SK-N-SH (cell line): ENCODE results near the gene ORM1. TPM values are rescaled to one million over a fixed set of nuclear protein-coding genes. Genes with fewer than 3 reads are reported as not detected.

ENCODE experiments used
- CTCF ChIA-PET: fragments of 300-600, 350-600 bp; formaldehyde crosslinking; extraction: SDS; loops from one replicate; lab custom pipeline; 2021; lab: Yijun Ruan, JAX
- POLR2A ChIA-PET: fragments of 350-600 bp; sonication (Branson Sonifier 250); formaldehyde crosslinking; extraction: SDS; loops from one replicate; lab custom pipeline; 2020; ENCODE audit warnings: antibody characterized with exemption, inconsistent platforms; lab: Yijun Ruan, JAX
- DNase-seq: peaks from one replicate; pipeline ENCODE4 v3.0.0; 2012
- H2AFZ ChIP-seq: fragments of 200-600 bp; sonication (generic); 2 replicates; pipeline ENCODE4 v1.8.1; 2016; ENCODE audit warnings: antibody characterized with exemption, mild to moderate bottlenecking, low read depth
- H3F3A ChIP-seq: fragments of 200-600 bp; sonication (generic); replicated peaks from 2 replicates; pipeline ENCODE3; 2016; ENCODE audit warnings: antibody characterized with exemption, mild to moderate bottlenecking; ENCODE audit not compliant: insufficient read depth
- H3K27ac ChIP-seq, 2 experiments: fragments of 200-500 bp in 1 of 2; fragments of 200-600 bp in 1 of 2; sonication (Bioruptor generic) in 1 of 2; sonication (generic), shearing (Covaris generic) in 1 of 2; 2 replicates each; pipeline versions ENCODE4 v1.5.1 to v1.6.1; 2014 to 2016; ENCODE audit warnings: low read depth in 2 of 2, inconsistent platforms in 1 of 2, low read length in 1 of 2, mild to moderate bottlenecking in 1 of 2, mixed read lengths in 1 of 2
- H3K27me3 ChIP-seq: fragments of 200-600 bp; sonication (generic), shearing (Covaris generic); 2 replicates; pipeline ENCODE4 v1.6.1; 2016; ENCODE audit warnings: mixed run types; ENCODE audit not compliant: insufficient read depth
- H3K36me3 ChIP-seq, 2 experiments: fragments of 200-500 bp in 1 of 2; fragments of 200-600 bp in 1 of 2; sonication (Bioruptor generic) in 1 of 2; sonication (generic) in 1 of 2; replicated peaks in 1 of 2; 2 replicates each; pipeline versions ENCODE3 to v1.5.1; 2014 to 2016; ENCODE audit warnings: low read length in 1 of 2, mild to moderate bottlenecking in 1 of 2; ENCODE audit not compliant: insufficient read depth in 2 of 2, control insufficient read depth in 1 of 2
- H3K4me1 ChIP-seq, 2 experiments: fragments of 200-500 bp in 1 of 2; fragments of 200-600 bp in 1 of 2; sonication (Bioruptor generic) in 1 of 2; sonication (generic), shearing (Covaris generic) in 1 of 2; 2 replicates each; pipeline versions ENCODE4 v1.5.1 to v1.6.1; 2014 to 2016; ENCODE audit warnings: low read depth in 1 of 2, low read length in 1 of 2, mixed run types in 1 of 2; ENCODE audit not compliant: insufficient read depth in 2 of 2, control insufficient read depth in 1 of 2
- H3K4me2 ChIP-seq: fragments of 200-600 bp; sonication (generic), shearing (Covaris generic); 2 replicates; pipeline ENCODE4 v1.6.1; 2017; ENCODE audit warnings: mixed run types
- H3K4me3 ChIP-seq, 2 experiments: fragments of 200-500 bp in 1 of 2; fragments of 200-600 bp in 1 of 2; sonication (Bioruptor generic) in 1 of 2; sonication (generic), shearing (Covaris generic) in 1 of 2; 2 replicates each; pipeline versions ENCODE4 v1.5.1 to v1.8.1; 2014 to 2016; ENCODE audit warnings: low read depth in 2 of 2, inconsistent platforms in 1 of 2, low read length in 1 of 2, mild to moderate bottlenecking in 1 of 2, mixed read lengths in 1 of 2, moderate library complexity in 1 of 2
- H3K79me2 ChIP-seq: fragments of 200-600 bp; sonication (generic); 2 replicates; pipeline ENCODE4 v1.8.1; 2017; ENCODE audit warnings: mild to moderate bottlenecking; ENCODE audit not compliant: insufficient read depth
- H3K9ac ChIP-seq: fragments of 200-600 bp; sonication (generic); 2 replicates; pipeline ENCODE4 v1.6.1; 2017; ENCODE audit warnings: mixed run types
- H3K9me2 ChIP-seq: fragments of 200-600 bp; sonication (generic); 2 replicates; pipeline ENCODE4 v1.6.1; 2017; ENCODE audit warnings: mixed run types
- H3K9me3 ChIP-seq: fragments of 200-600 bp; sonication (generic); 2 replicates; pipeline ENCODE4 v1.6.1; 2017; ENCODE audit warnings: mixed run types, mild to moderate bottlenecking, moderate library complexity
- H4K20me1 ChIP-seq: fragments of 200-600 bp; sonication (generic); 2 replicates; pipeline ENCODE4 v1.6.1; 2017; ENCODE audit warnings: mild to moderate bottlenecking, mixed run types; ENCODE audit not compliant: insufficient read depth
- CHD2 ChIP-seq: fragments of 150-350 bp; IDR thresholded peaks from 2 replicates; pipeline ENCODE4 v1.6.1; 2018; ENCODE audit warnings: low read length; ENCODE audit not compliant: partially characterized antibody
- ELF1 ChIP-seq: IDR thresholded peaks from 2 replicates; pipeline ENCODE4 v1.4.0; 2012
- FOXJ3 ChIP-seq: sonication (generic); formaldehyde crosslinking; IDR thresholded peaks from 2 replicates; pipeline ENCODE4 v1.5.1; 2020; ENCODE audit warnings: mild to moderate bottlenecking, missing genetic modification reagents
- FOXM1 ChIP-seq: IDR thresholded peaks from 2 replicates; pipeline ENCODE4 v1.4.0; 2012; ENCODE audit warnings: low read depth, mild to moderate bottlenecking
- GABPA ChIP-seq: IDR thresholded peaks from 2 replicates; pipeline ENCODE4 v1.4.0; 2012; ENCODE audit warnings: low read depth, mild to moderate bottlenecking
- GATA2 ChIP-seq: sonication (generic); formaldehyde crosslinking; IDR thresholded peaks from 2 replicates; pipeline ENCODE4 v1.5.0; 2020; ENCODE audit warnings: mild to moderate bottlenecking, missing genetic modification reagents
- JUND ChIP-seq: IDR thresholded peaks from 2 replicates; pipeline ENCODE4 v1.4.0; 2012
- MXI1 ChIP-seq: IDR thresholded peaks from 2 replicates; pipeline ENCODE4 v1.6.1; 2012; ENCODE audit warnings: mild to moderate bottlenecking, low read depth, low read length, improper control_type of control experiment
- NFIC ChIP-seq: IDR thresholded peaks from 2 replicates; pipeline ENCODE4 v1.4.0; 2012; ENCODE audit warnings: borderline replicate concordance
- NRF1 ChIP-seq: IDR thresholded peaks from 2 replicates; pipeline ENCODE4 v1.6.1; 2012; ENCODE audit warnings: low read depth, mild to moderate bottlenecking, low read length
- RAD21 ChIP-seq: IDR thresholded peaks from 2 replicates; pipeline ENCODE4 v1.6.1; 2012; ENCODE audit warnings: mild to moderate bottlenecking, low read length
- SIN3A ChIP-seq: IDR thresholded peaks from 2 replicates; pipeline ENCODE4 v1.6.1; 2012; ENCODE audit warnings: low read depth, mild to moderate bottlenecking, low read length, moderate library complexity, borderline replicate concordance
- SMC3 ChIP-seq: IDR thresholded peaks from 2 replicates; pipeline ENCODE4 v1.6.1; 2012; ENCODE audit warnings: low read depth, low read length, improper control_type of control experiment
- TCF12 ChIP-seq: IDR thresholded peaks from 2 replicates; pipeline ENCODE4 v1.4.0; 2012
- TEAD4 ChIP-seq: IDR thresholded peaks from 2 replicates; pipeline ENCODE4 v1.4.0; 2012; ENCODE audit warnings: mild to moderate bottlenecking, borderline replicate concordance; ENCODE audit not compliant: insufficient read depth
- WGBS: methylation state at CpG from one replicate; pipeline ENCODE4 v1.1.6; 2017; ENCODE audit warnings: low lambda C conversion rate; 5-methylcytosine and 5-hydroxymethylcytosine counted together
- polyA plus RNA-seq, 3 experiments: library from polyadenylated mRNA; depleted of rRNA; stranded (reverse); fragments of >200 nt; gene quantifications; 2 replicates each; pipeline ENCODE4 v1.2.3, GENCODE V29; 2012
- TF ChIP-seq, protein P1 (sequence below): IDR thresholded peaks from 2 replicates; pipeline ENCODE4 v1.4.0; 2012; ENCODE audit warnings: low read depth, borderline replicate concordance
- TF ChIP-seq, protein P2 (sequence below): IDR thresholded peaks from 2 replicates; pipeline ENCODE4 v1.4.0; 2012; ENCODE audit warnings: low read depth, borderline replicate concordance
- TF ChIP-seq, protein P3 (sequence below): fragments of 150-350 bp; IDR thresholded peaks from 2 replicates; pipeline ENCODE4 v1.6.1; 2016; ENCODE audit warnings: mild to moderate bottlenecking, low read depth, low read length
- TF ChIP-seq, protein P4 (sequence below): fragments of 150-350 bp; IDR thresholded peaks from 2 replicates; pipeline ENCODE4 v1.6.1; 2017; ENCODE audit warnings: antibody characterized with exemption, low read length, low read depth, borderline replicate concordance
- TF ChIP-seq, protein P5 (sequence below): IDR thresholded peaks from 2 replicates; pipeline ENCODE4 v1.4.0; 2012; ENCODE audit warnings: low read depth
- TF ChIP-seq, protein P6 (sequence below): fragments of 200-600 bp; sonication (generic); IDR thresholded peaks from 2 replicates; pipeline ENCODE4 v1.6.1; 2017; ENCODE audit warnings: antibody characterized with exemption, mild to moderate bottlenecking, moderate library complexity

The ORM1 gene
- polyA plus RNA-seq, 1 of the 3 experiments (the other 2 are of a cell fraction): not detected

DNA sequence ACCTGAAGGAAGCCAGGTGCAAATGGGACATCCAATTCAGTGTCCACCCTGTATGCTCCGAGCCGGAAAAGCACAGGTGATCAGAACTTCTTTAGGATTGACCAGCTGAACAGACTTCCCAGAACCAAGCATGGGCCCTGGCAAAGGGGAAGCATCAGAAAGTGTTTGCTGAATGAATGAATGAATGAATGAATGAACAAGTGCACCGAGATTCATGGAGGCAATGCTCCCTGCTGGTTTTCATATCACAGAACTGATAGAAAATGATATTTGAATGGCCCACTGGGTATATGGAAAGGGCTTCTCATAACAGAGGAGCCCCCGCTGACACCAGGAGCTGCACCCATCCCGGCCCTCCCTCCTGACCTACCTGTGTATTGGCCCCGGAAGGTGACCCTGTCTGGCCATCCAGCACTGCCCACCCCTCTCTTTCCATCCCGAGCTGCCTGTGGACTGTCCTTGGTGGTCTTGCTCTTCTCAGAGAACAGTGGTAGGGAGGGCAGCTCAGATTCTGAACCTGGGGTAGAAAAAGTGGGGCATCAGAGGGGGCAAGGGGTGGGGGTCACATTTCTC lies 22.7 kb downstream of the ORM1 start:
- WGBS: 93% methylated on average over 6 of the region's 7 CpGs
- H3K27me3 ChIP-seq: no peaks in the 10 kb centered on the region
- no peaks in the 10 kb centered on the region for H3K79me2 ChIP-seq
- no peak overlapping the region for H3K27ac ChIP-seq
- H3K9me3 ChIP-seq: no peaks in the 10 kb centered on the region
- no peak overlapping the region for H3K9ac ChIP-seq
- peaks cover 5% of the 10 kb centered on the region for H3F3A ChIP-seq
- H3K4me2 ChIP-seq: no peak overlapping the region
- no peaks in the 10 kb centered on the region for H4K20me1 ChIP-seq
- ChIA-PET POLR2A (no interaction called here), CTCF (interaction anchor here (1.1 kb wide), 1 partner anchor 263 kb away, joined by 3 read pairs; no protein-coding TSS in a partner anchor)
- H3K36me3 ChIP-seq: no peaks in the 10 kb centered on the region
- no peak overlapping the region for H3K4me3 ChIP-seq
- DNase-seq: no peak
- no peak for TF ChIP-seq GABPA
- no peak for TF ChIP-seq GATA2
- no peak for TF ChIP-seq TEAD4
- no peak for TF ChIP-seq ELF1
- TF ChIP-seq, protein P1, sequence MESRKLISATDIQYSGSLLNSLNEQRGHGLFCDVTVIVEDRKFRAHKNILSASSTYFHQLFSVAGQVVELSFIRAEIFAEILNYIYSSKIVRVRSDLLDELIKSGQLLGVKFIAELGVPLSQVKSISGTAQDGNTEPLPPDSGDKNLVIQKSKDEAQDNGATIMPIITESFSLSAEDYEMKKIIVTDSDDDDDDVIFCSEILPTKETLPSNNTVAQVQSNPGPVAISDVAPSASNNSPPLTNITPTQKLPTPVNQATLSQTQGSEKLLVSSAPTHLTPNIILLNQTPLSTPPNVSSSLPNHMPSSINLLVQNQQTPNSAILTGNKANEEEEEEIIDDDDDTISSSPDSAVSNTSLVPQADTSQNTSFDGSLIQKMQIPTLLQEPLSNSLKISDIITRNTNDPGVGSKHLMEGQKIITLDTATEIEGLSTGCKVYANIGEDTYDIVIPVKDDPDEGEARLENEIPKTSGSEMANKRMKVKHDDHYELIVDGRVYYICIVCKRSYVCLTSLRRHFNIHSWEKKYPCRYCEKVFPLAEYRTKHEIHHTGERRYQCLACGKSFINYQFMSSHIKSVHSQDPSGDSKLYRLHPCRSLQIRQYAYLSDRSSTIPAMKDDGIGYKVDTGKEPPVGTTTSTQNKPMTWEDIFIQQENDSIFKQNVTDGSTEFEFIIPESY: no peak
- TF ChIP-seq, protein P2, sequence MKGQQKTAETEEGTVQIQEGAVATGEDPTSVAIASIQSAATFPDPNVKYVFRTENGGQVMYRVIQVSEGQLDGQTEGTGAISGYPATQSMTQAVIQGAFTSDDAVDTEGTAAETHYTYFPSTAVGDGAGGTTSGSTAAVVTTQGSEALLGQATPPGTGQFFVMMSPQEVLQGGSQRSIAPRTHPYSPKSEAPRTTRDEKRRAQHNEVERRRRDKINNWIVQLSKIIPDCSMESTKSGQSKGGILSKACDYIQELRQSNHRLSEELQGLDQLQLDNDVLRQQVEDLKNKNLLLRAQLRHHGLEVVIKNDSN: no peak
- TF ChIP-seq, protein P3, sequence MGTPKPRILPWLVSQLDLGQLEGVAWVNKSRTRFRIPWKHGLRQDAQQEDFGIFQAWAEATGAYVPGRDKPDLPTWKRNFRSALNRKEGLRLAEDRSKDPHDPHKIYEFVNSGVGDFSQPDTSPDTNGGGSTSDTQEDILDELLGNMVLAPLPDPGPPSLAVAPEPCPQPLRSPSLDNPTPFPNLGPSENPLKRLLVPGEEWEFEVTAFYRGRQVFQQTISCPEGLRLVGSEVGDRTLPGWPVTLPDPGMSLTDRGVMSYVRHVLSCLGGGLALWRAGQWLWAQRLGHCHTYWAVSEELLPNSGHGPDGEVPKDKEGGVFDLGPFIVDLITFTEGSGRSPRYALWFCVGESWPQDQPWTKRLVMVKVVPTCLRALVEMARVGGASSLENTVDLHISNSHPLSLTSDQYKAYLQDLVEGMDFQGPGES: no peak
- no peak for TF ChIP-seq JUND
- no peak for TF ChIP-seq NFIC
- no peak for TF ChIP-seq NRF1
- H2AFZ ChIP-seq: no peak overlapping the region
- peaks cover 6 to 15% of the 10 kb centered on the region in 2 experiments; a peak in 3 of 4 replicates for H3K4me1 ChIP-seq
- H3K9me2 ChIP-seq: no peaks in the 10 kb centered on the region

DNA sequence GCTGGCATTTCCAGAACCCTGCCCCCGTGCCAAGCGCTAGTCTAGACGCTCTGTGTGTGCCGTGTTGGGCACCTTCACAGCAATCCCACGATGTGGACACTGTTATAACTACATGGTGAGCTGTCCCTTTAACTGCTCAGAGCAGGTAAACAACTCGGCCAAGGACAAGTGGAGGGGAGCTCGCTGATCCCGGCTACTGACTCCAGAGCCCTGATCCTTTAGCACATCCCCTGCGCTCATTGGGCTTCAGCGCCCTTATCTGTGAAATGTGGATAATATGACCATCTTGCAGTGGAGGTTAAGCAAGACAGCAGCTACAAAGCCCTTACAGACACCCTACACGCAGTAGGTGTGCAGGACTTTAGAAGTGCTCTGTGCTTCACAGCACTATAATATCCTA lies 23.2 kb downstream of the ORM1 start:
- Histone ChIP-seq H3K4me3 (no peak overlapping the region), H4K20me1 (no peaks in the 10 kb centered on the region), H3K4me1 (peaks cover 6 to 15% of the 10 kb centered on the region in 2 experiments; a peak in 3 of 4 replicates), H3F3A (peaks cover 5% of the 10 kb centered on the region), H3K9ac (no peak overlapping the region), H3K79me2 (no peaks in the 10 kb centered on the region), H2AFZ (no peak overlapping the region), H3K27me3 (no peaks in the 10 kb centered on the region), H3K36me3 (no peaks in the 10 kb centered on the region), H3K4me2 (no peak overlapping the region), H3K27ac (no peak overlapping the region), H3K9me3 (no peaks in the 10 kb centered on the region), H3K9me2 (no peaks in the 10 kb centered on the region)
- CTCF ChIA-PET: no interaction called here
- 92% methylated on average over 9 of the region's 11 CpGs for WGBS
- no peak for DNase-seq
- POLR2A ChIA-PET: no interaction called here
- no peak for TF ChIP-seq FOXM1
- TF ChIP-seq SMC3: no peak
- TF ChIP-seq, protein P2: no peak
- TF ChIP-seq, protein P4, sequence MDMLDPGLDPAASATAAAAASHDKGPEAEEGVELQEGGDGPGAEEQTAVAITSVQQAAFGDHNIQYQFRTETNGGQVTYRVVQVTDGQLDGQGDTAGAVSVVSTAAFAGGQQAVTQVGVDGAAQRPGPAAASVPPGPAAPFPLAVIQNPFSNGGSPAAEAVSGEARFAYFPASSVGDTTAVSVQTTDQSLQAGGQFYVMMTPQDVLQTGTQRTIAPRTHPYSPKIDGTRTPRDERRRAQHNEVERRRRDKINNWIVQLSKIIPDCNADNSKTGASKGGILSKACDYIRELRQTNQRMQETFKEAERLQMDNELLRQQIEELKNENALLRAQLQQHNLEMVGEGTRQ: no peak
- no peak for TF ChIP-seq MXI1
- TF ChIP-seq TCF12: no peak
- no peak for TF ChIP-seq GATA2
- TF ChIP-seq, protein P5, sequence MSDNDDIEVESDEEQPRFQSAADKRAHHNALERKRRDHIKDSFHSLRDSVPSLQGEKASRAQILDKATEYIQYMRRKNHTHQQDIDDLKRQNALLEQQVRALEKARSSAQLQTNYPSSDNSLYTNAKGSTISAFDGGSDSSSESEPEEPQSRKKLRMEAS: no peak
- no peak for TF ChIP-seq RAD21
- TF ChIP-seq SIN3A: no peak
- no peak for TF ChIP-seq NRF1
- TF ChIP-seq JUND: no peak
- TF ChIP-seq CHD2: no peak
- no peak for TF ChIP-seq FOXJ3 (CRISPR knock-in tag)
- TF ChIP-seq TEAD4: no peak
- TF ChIP-seq, protein P6, sequence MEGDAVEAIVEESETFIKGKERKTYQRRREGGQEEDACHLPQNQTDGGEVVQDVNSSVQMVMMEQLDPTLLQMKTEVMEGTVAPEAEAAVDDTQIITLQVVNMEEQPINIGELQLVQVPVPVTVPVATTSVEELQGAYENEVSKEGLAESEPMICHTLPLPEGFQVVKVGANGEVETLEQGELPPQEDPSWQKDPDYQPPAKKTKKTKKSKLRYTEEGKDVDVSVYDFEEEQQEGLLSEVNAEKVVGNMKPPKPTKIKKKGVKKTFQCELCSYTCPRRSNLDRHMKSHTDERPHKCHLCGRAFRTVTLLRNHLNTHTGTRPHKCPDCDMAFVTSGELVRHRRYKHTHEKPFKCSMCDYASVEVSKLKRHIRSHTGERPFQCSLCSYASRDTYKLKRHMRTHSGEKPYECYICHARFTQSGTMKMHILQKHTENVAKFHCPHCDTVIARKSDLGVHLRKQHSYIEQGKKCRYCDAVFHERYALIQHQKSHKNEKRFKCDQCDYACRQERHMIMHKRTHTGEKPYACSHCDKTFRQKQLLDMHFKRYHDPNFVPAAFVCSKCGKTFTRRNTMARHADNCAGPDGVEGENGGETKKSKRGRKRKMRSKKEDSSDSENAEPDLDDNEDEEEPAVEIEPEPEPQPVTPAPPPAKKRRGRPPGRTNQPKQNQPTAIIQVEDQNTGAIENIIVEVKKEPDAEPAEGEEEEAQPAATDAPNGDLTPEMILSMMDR: no peak
